ENCODE measurements around the gene DNAJA3.

Gene DNAJA3

DNA sequence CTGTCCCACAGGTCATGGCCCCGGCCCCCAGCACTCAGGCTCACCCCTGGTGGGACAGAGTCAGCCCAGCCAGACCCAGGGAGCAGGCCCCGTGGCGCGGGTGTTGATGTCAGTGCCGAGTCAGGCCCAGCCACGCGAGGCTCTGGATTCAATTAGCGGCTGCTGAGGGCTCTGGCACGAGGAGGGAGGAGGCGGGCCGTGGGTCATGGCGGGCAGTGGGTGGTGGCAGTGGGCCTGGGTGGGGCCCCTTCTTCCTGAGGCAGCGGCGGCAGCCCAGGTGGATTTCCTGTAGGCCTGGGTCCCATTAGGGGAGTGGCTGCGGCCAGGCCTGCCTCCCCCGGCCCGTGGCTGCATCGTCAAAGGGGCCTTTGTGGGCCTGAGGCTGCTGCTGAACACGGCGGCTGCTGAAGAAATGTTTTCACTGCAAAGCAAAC, 41.1 kb upstream of the DNAJA3 start:
- no peak overlapping the region for H3K4me3 ChIP-seq (ENCODE audit: low read depth, low read length)
- no peak for TF ChIP-seq CTCF (IDR thresholded peaks at IDR 0.05; ENCODE audit: insufficient read depth, low read depth, low read length, missing control alignments)
- no peak for DNase-seq (ENCODE audit: low read depth)

DNA sequence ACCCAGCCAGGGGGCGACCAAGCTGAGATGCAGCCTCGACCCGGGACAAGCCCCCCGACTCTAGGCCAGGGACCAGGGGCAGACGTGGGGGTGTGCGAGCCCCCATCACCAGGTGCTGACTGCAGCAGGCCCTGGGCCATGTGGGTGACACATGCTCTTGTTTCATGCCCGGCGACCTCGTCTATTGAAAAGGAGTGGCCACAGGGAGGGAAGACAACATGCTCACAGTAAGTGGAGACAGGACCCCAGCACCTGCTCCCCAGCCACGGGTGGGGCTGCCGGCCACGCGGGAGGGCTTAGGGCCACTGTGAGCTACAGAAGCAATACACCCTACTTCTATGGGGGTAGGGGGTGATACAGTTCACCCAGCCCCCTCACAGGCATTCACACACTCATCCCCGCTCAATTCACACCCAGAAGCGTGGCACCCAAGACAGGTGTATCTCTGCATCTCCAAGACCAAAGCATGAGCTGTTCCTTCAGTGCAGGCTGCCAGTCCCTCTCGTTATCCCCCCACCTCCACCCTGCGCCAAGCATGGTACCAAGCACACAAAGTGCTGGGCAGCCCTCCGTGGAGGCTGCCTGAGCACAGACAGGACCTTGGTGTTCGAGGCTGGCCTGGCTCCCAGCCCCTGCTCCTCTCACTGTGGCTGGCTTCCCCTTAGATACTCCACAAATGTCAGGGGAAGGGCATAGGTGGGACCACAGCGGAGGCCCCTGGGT, 40.4 kb upstream of the DNAJA3 start:
- H3K4me3 ChIP-seq (ENCODE audit: low read depth, low read length): no peak overlapping the region
- no peak for DNase-seq (ENCODE audit: low read depth)
- no peak for TF ChIP-seq CTCF (IDR thresholded peaks at IDR 0.05; ENCODE audit: insufficient read depth, low read depth, low read length, missing control alignments)

- no peak for TF ChIP-seq CTCF (IDR thresholded peaks at IDR 0.05; ENCODE audit: insufficient read depth, low read depth, low read length, missing control alignments)
- H3K4me3 ChIP-seq (ENCODE audit: low read depth, low read length): no peak overlapping the region
- no peak for DNase-seq (ENCODE audit: low read depth)
Measured at GRCh38 chr16:4385789-4386450, 39.7 kb upstream of the DNAJA3 start.

DNA sequence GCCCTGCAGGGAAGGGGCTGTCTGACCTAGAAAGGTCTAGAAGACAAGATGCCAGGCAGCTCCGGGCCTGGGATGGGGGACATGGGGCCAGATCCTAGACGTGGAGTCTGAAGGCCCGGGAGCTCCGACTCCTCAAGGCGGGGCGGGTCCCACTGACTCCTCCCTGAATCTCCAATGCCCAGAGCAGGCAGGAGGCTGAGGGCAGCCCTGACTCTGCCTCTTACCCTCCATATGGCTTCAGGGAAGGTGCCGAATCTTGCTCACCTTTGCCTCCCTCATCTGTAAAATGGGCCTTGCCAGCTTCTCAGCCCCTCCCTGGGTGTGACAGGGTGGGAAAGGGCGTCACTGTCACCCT, 39.2 kb upstream of the DNAJA3 start:
- DNase-seq (ENCODE audit: low read depth): no peak
- no peak for TF ChIP-seq CTCF (IDR thresholded peaks at IDR 0.05; ENCODE audit: insufficient read depth, low read depth, low read length, missing control alignments)
- no peak overlapping the region for H3K4me3 ChIP-seq (ENCODE audit: low read depth, low read length)

DNA sequence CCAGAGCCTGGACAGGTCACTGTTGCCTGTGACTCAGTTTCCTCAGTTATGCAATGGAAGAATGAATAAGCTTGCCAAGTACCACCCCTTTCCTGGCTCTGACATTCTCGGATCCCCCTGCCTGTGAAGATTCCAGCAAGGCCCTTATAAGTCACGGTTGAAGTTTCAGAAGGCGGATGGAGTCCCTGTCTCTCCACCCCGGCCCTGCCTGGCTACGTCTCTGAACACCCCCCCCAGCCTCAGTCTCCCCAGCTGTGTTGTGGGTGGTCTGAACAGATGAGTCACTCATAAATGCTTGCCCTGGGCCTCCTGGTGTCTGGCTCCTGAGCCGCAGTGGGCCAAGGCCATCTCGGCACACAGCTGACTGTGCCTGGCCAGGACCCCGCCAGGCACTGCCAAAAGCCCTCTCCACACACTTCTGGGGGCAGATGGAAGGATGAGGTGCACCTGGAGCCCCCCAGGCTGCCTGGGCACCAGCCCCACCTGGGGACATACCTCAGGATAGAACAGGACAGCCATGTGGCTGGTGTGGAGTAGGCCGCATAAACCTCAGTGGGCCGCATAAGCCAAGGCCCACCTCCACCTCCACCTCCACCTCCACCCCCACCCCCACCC, 38.6 kb upstream of the DNAJA3 start:
- TF ChIP-seq CTCF (IDR thresholded peaks at IDR 0.05; ENCODE audit: insufficient read depth, low read depth, low read length, missing control alignments): no peak
- no peak for DNase-seq (ENCODE audit: low read depth)
- H3K4me3 ChIP-seq (ENCODE audit: low read depth, low read length): no peak overlapping the region

- no peak for TF ChIP-seq CTCF (IDR thresholded peaks at IDR 0.05; ENCODE audit: insufficient read depth, low read depth, low read length, missing control alignments)
- no peak overlapping the region for H3K4me3 ChIP-seq (ENCODE audit: low read depth, low read length)
- DNase-seq (ENCODE audit: low read depth): no peak
Measured at GRCh38 chr16:4387781-4388180, 37.9 kb upstream of the DNAJA3 start.

Measured in GM12865 (cell line).